Germinal center (tissue), 1 donor: ENCODE data around the gene ANKRD31.

ENCODE experiments used
- DNase-seq: peaks from one replicate; pipeline ENCODE4 v3.0.0; 2012; ENCODE audit warnings: mixed read lengths, low spot score

The ANKRD31 gene

DNA sequence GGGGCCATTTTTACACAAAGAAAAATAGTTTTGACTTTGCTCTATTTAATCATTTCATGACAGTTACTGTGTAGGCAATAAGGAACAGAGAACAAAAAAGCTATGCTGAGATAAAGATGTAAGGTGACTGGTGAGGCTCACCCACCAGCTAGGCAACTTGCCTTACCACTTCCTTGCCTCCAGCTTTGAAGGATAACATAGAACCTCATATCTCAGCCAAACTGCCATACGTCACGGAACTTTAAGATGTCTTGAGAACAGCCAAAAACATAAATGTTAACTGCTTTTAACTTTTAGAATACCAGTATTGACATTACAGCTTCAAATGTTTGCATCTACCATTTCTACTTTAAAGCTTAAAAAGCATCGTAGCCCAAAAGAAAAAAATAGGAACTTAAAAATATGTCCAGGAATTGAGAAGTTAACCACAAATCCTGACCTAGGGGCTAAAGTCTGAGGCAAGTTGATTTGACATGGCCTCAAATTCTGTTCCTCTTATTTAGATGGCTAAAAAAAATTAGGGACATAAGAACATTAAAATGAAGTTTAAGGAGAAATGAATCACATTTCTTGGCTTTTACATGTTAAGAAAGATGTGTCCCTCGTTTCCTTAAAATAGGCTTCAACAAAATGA is 176.6 kb downstream of the ANKRD31 start:
- DNase-seq, result no peak

- DNase-seq, result no peak
These were observed 177.6 kb downstream of the ANKRD31 start for GRCh38 chr5:75058986-75059535.

DNA sequence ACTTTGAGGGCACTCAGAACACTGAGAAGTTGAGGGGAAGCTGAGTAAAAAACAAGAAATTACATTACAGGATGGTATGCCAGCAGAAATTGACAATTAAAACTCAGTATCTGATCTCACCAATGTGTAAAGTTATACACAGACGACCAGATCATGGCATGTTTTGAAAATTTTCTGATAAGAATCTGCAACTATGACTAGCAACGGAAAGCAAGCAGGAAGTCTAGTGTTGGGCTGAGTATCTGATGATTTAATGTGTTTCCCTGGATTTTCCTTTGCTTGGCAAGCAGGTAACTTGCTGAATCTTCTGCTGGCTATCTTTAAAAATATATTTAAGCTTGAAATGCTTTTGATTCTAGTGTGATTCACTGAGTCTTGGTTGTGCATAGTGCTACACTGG is 179.1 kb downstream of the ANKRD31 start:
- no peak for DNase-seq

GRCh38 chr5:75055727-75056144 is 180.9 kb downstream of the ANKRD31 start:
- no peak for DNase-seq

DNA sequence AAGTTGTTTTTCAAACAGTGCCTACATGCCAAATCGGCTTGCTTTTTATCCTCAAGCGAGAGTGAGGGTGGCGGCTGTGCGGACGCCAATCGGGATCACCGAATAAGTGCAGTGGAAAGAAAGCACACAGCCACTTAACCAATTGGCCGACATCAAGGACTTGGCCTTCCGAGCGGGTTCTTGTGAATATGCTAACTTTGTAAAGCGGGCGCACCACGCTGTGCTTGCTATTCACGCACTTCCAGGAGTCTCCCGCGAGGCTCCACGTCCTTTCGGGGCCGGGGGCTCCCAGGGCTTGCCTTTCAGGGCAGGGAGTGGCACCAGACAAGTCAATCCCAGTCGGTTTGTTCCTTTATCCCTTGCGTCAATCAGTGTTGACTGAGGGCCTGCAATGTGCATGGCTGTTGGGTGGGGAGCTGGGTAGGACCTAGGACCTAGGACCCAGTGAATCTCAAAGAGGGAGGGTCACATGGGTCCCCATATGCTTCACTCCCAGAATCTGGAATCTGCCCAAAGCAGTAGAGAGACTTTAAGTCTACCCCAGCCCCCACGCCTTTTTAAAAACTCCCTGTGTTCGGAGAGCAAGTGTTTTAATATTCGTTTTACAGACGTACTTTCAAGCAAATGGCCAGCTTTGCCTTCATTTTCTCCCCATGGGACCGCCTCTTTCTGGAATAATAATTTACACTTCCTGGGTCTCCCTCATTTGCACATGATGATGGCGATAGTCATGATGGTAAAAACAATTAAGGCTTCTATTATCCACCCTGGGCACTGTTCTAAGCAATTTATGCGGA is 182.3 kb downstream of the ANKRD31 start:
- no peak for DNase-seq

DNA sequence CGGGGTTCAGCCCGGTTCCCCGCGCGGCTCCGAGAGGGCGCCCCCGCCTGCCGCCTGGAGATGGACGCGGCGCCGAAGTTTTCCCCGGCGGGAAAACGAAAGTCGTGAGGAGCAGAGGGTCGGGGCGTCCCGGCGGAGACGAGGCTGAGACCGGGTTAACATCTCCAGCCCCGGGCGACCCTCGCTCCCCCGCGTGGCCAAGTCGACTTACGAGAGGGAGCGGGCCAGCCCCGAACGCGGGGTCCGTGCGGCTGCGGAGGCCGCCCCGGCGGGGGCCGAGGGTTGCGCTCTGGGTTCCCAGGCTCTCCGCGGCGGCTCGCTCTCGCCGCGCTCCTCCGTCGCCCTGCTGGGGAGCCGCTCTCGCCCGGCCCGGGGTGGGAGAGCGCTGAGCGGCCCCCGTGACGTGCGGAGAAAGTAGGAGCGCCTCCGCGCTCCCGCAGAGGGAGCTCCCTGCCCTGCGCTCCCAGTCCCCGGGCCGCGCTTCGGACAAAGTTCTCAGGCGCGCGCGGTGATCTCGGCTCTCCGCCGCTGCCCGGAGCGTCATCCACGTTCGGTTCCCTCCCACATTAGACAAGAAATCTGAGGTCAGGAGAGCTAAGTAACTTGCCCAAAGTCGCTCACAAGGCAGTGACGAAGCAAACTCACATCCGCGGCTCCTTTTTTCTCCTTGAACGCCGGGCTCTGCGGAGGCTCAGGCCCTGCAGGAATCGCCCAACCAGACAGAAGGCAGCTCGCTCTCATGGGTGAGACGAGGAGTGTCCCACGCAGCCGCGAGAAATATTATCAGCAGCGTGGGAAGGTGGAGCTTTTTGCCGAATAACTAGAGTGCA is 183.2 kb downstream of the ANKRD31 start:
- DNase-seq, result peak; percentile 5

- no peak for DNase-seq
These were observed 183.7 kb downstream of the ANKRD31 start for GRCh38 chr5:75053054-75053303.

DNA sequence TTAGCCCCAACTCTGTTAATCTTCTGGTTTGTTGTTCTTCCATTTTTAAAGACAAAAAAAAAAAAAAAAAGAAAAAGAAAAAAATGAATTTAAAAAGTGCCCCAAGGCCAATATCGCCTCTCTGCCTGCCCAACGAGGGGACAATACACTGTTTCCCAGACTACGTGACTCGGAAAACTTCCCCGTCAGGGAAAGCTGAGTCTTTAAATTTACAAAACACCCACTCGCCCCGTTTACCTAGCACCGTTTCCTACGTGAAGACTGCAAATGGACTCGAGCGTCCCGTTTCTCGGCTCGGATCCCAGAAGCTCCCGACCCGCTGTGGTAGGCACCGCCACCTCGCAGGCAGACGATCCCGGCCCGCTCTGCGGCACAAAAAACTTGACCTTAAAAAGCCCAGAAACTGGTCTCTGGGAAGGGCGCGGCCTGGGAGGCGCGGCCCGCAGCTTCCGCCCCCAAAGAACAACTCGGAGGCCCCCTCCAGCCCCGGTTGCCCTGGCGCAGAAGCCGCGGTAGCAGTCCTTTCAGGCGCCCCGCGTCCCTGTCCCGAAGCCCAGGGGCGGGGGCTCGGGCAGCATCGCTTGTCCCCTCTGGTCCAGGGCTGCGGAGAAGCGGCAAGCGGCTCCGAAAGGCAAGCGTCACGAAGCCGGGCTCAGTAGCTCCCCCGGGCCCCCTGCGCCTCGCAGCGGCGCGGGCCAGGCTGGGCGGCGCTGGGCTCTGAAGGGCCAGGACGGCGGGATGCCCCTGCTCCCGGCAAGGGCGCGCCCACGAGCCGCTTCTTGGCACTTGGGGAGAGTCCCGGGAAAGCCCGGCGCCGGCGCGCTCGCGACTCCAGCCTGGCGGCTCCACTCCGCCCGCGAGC is 184.3 kb downstream of the ANKRD31 start, which contains the start of gene GCNT4:
Gene GCNT4, minus strand, starts transcription at position 367 of the 862 bp plus-strand sequence. CDS start 22,521 bp downstream, outside the sequence.
- DNase-seq, result peak; percentile 7

GRCh38 chr5:75051217-75051751 is 185.4 kb downstream of the ANKRD31 start:
- no peak for DNase-seq

DNA sequence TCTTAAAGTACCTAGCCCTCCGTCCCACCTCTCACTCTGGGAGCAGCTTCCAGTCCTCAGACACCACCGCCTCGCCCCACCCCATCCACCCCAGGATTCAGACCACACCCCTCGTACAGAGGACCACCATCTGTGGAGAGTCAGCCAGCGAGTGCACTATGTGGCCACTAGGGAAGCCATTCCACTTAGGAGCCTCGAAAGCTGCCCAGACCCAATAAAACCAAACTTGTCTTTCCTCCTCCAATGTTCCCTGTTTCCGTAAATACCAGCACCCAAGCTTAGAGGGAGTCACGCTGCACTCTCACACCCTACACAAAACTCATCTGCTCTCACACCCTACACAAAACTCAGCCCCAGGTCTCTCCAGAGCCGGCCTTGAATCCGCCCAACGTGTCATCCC is 186.3 kb downstream of the ANKRD31 start:
- no peak for DNase-seq

DNA sequence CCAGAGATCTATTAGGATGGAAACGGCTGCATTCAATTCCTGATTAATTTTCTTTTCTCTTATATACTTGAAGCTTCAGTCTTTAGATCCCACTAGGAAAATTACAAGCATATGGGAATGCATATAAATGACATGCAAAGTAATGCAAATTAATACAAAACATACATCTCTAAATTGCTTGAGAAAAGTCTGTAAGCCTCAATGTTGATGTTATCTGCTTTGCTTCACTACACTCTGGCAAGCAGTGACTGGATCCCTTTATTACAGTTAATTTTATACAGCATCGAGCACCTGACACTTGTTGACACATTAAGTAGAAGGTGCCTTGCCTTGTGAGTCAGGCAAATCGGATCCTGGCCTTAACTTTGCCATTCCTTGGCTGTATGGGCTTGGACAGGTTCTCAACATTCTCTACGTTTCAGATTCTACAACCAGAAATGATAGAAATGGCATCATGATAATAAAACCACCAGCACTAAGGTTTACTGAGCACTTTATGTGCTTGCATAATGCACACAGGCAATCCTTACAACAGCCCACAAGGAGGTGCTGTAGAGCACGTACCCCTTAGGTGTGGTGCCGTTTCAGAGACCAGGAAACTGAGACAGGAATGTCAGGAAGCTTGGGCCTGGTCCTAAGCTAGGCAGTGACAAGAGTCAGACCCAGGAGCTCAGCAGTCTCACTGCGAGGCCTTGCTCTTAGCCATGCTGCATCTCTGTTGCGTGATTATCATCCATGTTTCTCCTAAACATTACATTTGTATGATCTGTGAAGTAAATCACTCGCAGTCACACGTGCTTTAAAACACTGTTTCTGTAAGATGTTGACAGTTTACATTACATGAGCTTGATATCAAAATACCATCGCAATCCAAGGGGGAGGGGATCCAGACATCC is 187.0 kb downstream of the ANKRD31 start:
- DNase-seq, result peak; percentile 46

GRCh38 chr5:75048457-75048953 is 188.2 kb downstream of the ANKRD31 start:
- DNase-seq, result no peak

- DNase-seq, result no peak
These were observed 189.3 kb downstream of the ANKRD31 start for GRCh38 chr5:75047356-75047755.

DNA sequence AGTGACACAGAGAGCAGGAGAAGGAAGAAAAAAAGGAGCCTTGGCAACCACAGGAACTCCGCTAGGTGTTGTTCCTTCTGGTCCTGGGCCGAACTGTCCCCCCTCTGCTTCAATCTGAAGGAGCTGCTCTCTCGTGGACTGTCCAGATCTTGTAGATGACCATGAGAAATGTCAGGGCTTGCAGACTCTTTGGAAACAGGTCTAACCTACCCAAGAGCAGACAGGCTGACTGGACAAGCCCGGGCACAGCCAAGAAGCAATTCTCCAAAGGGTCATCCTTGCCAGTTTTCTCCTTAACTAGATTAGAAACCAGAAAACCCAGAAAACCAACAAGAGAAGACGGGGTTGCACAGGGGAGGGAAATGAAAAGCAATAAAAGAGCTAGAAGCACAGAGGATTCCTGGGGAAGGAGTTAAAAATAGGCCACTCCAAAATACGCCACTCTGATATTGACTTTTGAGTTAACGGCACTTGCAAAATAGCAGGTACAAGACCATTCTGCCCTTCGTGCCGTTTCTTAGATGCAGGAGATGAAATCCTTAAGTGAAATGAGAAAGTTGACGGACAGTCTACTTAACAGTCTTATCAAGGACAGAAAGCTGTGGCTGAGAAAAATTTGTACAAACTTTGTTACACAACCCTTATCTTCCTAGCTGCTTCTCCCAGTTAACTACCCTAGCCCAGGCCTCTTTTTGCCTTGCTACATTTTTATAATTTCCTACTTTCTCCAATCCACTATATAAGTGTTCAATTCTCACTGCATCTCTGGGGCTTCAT is 190.1 kb downstream of the ANKRD31 start:
- DNase-seq, result no peak

- no peak for DNase-seq
These were observed 191.6 kb downstream of the ANKRD31 start for GRCh38 chr5:75045071-75045470.

- no peak for DNase-seq
These were observed 192.3 kb downstream of the ANKRD31 start for GRCh38 chr5:75044406-75044805.

DNA sequence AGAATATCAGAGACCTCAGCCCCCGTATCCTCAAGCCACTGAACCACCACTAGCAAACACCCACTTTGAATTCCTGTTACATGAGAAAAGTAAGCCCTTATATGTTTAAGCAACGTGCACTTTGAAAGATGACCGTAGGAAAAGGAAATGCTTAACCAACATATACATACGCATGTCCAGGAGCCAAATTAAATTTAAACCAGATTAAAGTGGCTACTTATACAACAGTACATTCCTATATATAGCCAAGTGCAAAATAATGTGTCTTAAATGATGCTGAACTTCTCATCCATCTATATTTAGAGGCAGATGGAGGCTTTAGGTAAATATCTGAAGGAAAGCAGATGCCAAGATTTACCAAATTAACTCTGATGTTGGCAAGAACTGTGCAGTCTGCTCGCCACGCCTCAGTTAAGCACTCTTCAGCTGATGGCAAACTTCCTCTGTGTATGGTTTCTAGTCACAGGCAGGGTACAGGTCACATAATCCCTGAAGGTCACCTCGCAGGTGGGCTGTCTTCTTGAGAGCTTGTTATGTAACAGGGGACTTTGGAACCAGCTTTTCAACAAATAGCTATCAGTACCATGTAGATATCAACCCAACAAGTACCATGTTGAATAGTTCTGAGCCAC is 192.9 kb downstream of the ANKRD31 start:
- DNase-seq, result no peak

DNA sequence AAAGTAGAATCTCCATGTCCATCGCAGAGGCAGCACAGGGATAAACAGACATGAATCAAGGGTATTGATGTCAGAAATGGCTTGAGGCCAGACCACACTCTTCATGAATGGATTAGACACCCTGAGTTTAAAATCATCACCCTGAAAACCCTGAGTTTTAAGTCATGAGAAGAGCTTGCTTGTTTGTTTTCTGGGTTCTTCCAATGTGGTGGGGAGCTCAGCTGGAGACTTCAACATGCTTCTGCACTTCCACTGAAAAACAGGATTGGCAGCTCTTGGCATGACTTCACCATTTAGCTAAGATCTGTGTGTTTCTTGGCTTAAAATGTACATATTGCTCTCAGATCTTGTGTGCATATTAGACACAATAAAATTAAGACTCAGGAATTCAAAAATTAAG is 194.2 kb downstream of the ANKRD31 start:
- DNase-seq, result no peak

- DNase-seq, result no peak
These were observed 195.7 kb downstream of the ANKRD31 start for GRCh38 chr5:75040973-75041372.
